Mucosa of stomach (tissue), 1 donor: Measurements from ENCODE around the gene RYR1.

ENCODE experiments used
- H3K27me3 ChIP-seq: one replicate; pipeline ENCODE4 v1.7.0; 2013; ENCODE audit warnings: mild to moderate bottlenecking, low read length; ENCODE audit not compliant: control insufficient read depth, insufficient read depth
- H3K36me3 ChIP-seq: one replicate; pipeline ENCODE4 v1.7.0; 2013; ENCODE audit warnings: low read length; ENCODE audit not compliant: control insufficient read depth, insufficient read depth
- H3K4me1 ChIP-seq: one replicate; pipeline ENCODE4 v1.7.0; 2013; ENCODE audit warnings: mild to moderate bottlenecking, low read length; ENCODE audit not compliant: control insufficient read depth, insufficient read depth
- H3K4me3 ChIP-seq: one replicate; pipeline ENCODE4 v1.7.0; 2013; ENCODE audit warnings: low read length
- H3K9ac ChIP-seq: one replicate; pipeline ENCODE4 v1.7.0; 2013; ENCODE audit warnings: mild to moderate bottlenecking, low read length, moderate library complexity
- H3K9me3 ChIP-seq: one replicate; pipeline ENCODE4 v1.7.0; 2013; ENCODE audit warnings: mild to moderate bottlenecking, low read length, moderate library complexity; ENCODE audit not compliant: control insufficient read depth
- donor health status: Pancreatic carcinoma.

The RYR1 gene

GRCh38 chr19:38473201-38473600, 39.7 kb downstream of the RYR1 start:
- Histone ChIP-seq H3K36me3 (no peaks in the 10 kb centered on the region), H3K4me1 (no peaks in the 10 kb centered on the region), H3K9ac (no peak overlapping the region), H3K27me3 (no peaks in the 10 kb centered on the region), H3K9me3 (no peaks in the 10 kb centered on the region), H3K4me3 (no peak overlapping the region)

GRCh38 chr19:38475176-38475575, 41.7 kb downstream of the RYR1 start:
- no peaks in the 10 kb centered on the region for H3K36me3 ChIP-seq
- no peaks in the 10 kb centered on the region for H3K4me1 ChIP-seq
- H3K9me3 ChIP-seq = no peaks in the 10 kb centered on the region
- H3K9ac ChIP-seq = no peak overlapping the region
- no peaks in the 10 kb centered on the region for H3K27me3 ChIP-seq
- no peak overlapping the region for H3K4me3 ChIP-seq

GRCh38 chr19:38478273-38478971, 44.9 kb downstream of the RYR1 start:
- Histone ChIP-seq H3K4me1 (no peaks in the 10 kb centered on the region), H3K27me3 (peaks cover 5% of the 10 kb centered on the region), H3K9me3 (no peaks in the 10 kb centered on the region), H3K4me3 (no peak overlapping the region), H3K36me3 (no peaks in the 10 kb centered on the region), H3K9ac (no peak overlapping the region)

- Histone ChIP-seq H3K4me3 (no peak overlapping the region), H3K27me3 (peaks cover 5% of the 10 kb centered on the region), H3K9ac (no peak overlapping the region), H3K9me3 (no peaks in the 10 kb centered on the region), H3K4me1 (no peaks in the 10 kb centered on the region), H3K36me3 (no peaks in the 10 kb centered on the region)
Measured at GRCh38 chr19:38482496-38482895, 49.0 kb downstream of the RYR1 start.

- Histone ChIP-seq H3K9me3 (no peaks in the 10 kb centered on the region), H3K27me3 (peaks cover 5% of the 10 kb centered on the region), H3K4me1 (no peaks in the 10 kb centered on the region), H3K36me3 (no peaks in the 10 kb centered on the region), H3K9ac (no peak overlapping the region), H3K4me3 (no peak overlapping the region)
Measured at GRCh38 chr19:38483016-38483630, 49.6 kb downstream of the RYR1 start.

GRCh38 chr19:38484747-38485146, 51.3 kb downstream of the RYR1 start:
- Histone ChIP-seq H3K4me3 (no peak overlapping the region), H3K36me3 (no peaks in the 10 kb centered on the region), H3K4me1 (no peaks in the 10 kb centered on the region), H3K27me3 (peaks cover 5% of the 10 kb centered on the region), H3K9me3 (no peaks in the 10 kb centered on the region), H3K9ac (no peak overlapping the region)

GRCh38 chr19:38485541-38486285, 52.2 kb downstream of the RYR1 start:
- H3K36me3 ChIP-seq = no peaks in the 10 kb centered on the region
- H3K4me3 ChIP-seq = no peak overlapping the region
- no peaks in the 10 kb centered on the region for H3K4me1 ChIP-seq
- peaks cover 5% of the 10 kb centered on the region for H3K27me3 ChIP-seq
- no peak overlapping the region for H3K9ac ChIP-seq
- H3K9me3 ChIP-seq = no peaks in the 10 kb centered on the region

- Histone ChIP-seq H3K27me3 (peaks cover 5% of the 10 kb centered on the region), H3K36me3 (no peaks in the 10 kb centered on the region), H3K4me1 (no peaks in the 10 kb centered on the region), H3K9me3 (no peaks in the 10 kb centered on the region), H3K4me3 (no peak overlapping the region), H3K9ac (no peak overlapping the region)
Measured at GRCh38 chr19:38486731-38487336, 53.3 kb downstream of the RYR1 start.

GRCh38 chr19:38488096-38488495, 54.6 kb downstream of the RYR1 start:
- Histone ChIP-seq H3K9me3 (no peaks in the 10 kb centered on the region), H3K9ac (no peak overlapping the region), H3K4me1 (no peaks in the 10 kb centered on the region), H3K27me3 (no peaks in the 10 kb centered on the region), H3K36me3 (no peaks in the 10 kb centered on the region), H3K4me3 (no peak overlapping the region)

- no peaks in the 10 kb centered on the region for H3K4me1 ChIP-seq
- no peaks in the 10 kb centered on the region for H3K9me3 ChIP-seq
- no peaks in the 10 kb centered on the region for H3K27me3 ChIP-seq
- no peak overlapping the region for H3K9ac ChIP-seq
- no peaks in the 10 kb centered on the region for H3K36me3 ChIP-seq
- H3K4me3 ChIP-seq = no peak overlapping the region
Measured at GRCh38 chr19:38488776-38489481, 55.4 kb downstream of the RYR1 start.

- Histone ChIP-seq H3K4me1 (no peaks in the 10 kb centered on the region), H3K4me3 (no peak overlapping the region), H3K9ac (no peak overlapping the region), H3K27me3 (no peaks in the 10 kb centered on the region), H3K9me3 (no peaks in the 10 kb centered on the region), H3K36me3 (no peaks in the 10 kb centered on the region)
Measured at GRCh38 chr19:38490861-38491260, 57.4 kb downstream of the RYR1 start.
